HL-60 (cell line): ENCODE results near the gene SLC25A11.

ENCODE experiments used
- CTCF ChIP-seq: IDR thresholded peaks from one replicate; pipeline ENCODE4 v1.5.1; 2011; ENCODE audit warnings: low read length, control low read depth, inconsistent platforms; ENCODE audit not compliant: insufficient read depth
- POLR2AphosphoS5 ChIP-seq: IDR thresholded peaks from 2 replicates; pipeline ENCODE4 v1.6.1; 2012; ENCODE audit warnings: low read depth
- SPI1 ChIP-seq: IDR thresholded peaks from 2 replicates; pipeline ENCODE4 v1.6.1; 2012; ENCODE audit warnings: low read depth, mild to moderate bottlenecking, borderline replicate concordance

- no peak for TF ChIP-seq CTCF
- TF ChIP-seq SPI1 = no peak
- peak; percentile 54 for TF ChIP-seq POLR2AphosphoS5
Observed at GRCh38 chr17:4967539-4968485, 28.0 kb upstream of the SLC25A11 start, which contains the start of gene SPAG7.
